GM19324 (cell line): Measurements from ENCODE around the gene ISOC2.
"Not testable (repeated sequence)": the region's sequence is repeated elsewhere in the genome, so short reads cannot be mapped to it uniquely, and the experiment has no call there.

Experiments
- ATAC-seq: cut with Tn5 transposase; IDR thresholded peaks from one replicate; pipeline ENCODE4 v1.9.1; 2021; ENCODE audit warnings: mild to moderate bottlenecking, moderate library complexity; ENCODE audit not compliant: unreplicated experiment, low FRiP score

The ISOC2 gene

DNA sequence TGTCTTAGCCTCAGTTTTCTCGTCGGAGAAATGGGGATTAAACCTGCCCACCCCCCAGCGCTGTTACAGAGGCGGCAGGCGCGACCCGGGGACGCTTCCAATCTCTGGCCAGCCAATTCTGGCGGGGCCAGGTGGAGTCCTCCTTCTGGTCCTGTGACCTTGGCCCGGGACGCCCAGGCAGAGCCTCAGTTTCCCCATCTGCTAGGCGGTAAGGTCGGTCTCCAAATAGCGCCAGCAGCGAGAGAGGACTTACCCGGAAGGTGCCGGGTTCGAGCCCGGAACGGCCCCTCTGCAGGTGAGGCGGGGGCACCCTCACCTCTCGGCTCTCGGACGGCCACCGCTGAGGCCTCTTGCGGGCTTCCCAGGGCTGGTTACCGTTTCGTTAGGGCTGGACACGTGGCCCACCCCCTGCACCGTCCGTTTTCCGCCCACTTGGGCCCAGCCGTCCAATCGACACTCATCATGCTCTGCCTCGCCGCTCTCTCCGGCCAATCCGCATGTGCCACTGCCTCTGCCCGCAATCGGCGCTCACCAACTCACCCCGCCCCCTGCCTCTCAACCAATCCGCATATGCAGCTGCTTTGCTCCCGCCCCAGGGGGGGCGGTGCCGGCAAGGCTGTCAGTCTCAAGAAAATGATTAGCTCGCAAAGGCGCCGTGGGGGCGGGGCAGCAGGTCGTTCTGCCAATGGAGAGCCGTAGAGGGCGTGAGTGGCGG is at the start of gene ISOC2:
ISOC2 (minus strand) TSS at position 384 of the 715 bp plus-strand sequence. CDS start 5,156 bp downstream, outside the sequence.
- ATAC-seq, result peak; percentile 95

GRCh38 chr19:55508120-55508519 is 46.7 kb upstream of the ISOC2 start:
- no peak for ATAC-seq

DNA sequence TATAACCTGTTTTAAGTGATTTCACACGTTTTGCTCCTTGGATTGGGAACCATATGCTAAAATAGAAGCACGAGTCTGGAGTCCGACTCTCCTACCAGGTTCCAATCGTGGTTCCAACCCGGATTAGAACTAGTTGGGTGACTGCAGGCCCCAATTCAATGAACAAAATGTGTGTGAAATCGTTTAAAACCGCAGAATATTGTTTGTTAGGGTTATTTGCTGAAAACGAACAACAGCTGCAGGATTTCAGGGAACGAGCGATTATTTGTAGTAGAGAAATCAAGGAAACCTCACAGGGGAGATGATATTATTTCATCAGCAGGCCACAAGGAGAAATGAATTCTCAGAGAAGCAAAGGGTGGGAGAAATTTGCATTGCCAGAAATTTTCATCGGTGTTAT is 43.5 kb upstream of the ISOC2 start:
- ATAC-seq, result no peak

DNA sequence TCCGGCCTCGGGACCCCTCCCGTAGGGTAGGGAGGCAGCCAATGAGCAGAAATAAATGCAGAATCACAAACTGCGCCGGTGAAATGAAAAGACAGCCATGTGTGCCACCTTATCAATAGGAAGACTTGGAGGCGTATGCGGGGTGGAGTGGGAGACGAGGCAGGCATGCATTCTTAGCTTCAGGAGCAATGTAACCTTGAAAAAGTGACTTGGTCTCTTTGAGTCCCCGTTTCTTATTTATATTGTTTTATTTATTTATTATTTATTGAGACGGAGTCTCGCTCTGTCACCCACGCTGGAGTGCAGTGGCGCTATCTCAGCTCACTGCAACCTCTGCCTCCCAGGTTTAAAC is 42.8 kb upstream of the ISOC2 start:
- no peak for ATAC-seq

GRCh38 chr19:55503502-55504251 is 42.2 kb upstream of the ISOC2 start:
- peak; percentile 95 for ATAC-seq

DNA sequence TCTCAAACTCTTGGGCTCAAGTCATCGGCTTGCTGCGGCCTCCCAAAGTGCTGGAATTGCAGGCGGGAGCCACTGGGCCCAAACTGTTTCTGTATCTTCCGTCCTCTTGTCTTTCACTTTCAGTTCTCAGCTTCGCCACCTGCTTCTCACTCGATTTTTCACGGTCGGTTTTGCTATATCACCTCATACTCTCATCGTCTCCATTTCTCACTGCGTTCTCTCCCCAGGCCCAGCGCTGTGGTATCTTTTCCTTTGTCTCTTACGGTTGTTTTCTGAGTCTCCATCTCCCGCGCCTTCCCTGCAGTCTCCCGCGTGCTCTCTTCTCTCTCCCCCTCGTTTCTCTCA is 41.7 kb upstream of the ISOC2 start:
- no peak for ATAC-seq

DNA sequence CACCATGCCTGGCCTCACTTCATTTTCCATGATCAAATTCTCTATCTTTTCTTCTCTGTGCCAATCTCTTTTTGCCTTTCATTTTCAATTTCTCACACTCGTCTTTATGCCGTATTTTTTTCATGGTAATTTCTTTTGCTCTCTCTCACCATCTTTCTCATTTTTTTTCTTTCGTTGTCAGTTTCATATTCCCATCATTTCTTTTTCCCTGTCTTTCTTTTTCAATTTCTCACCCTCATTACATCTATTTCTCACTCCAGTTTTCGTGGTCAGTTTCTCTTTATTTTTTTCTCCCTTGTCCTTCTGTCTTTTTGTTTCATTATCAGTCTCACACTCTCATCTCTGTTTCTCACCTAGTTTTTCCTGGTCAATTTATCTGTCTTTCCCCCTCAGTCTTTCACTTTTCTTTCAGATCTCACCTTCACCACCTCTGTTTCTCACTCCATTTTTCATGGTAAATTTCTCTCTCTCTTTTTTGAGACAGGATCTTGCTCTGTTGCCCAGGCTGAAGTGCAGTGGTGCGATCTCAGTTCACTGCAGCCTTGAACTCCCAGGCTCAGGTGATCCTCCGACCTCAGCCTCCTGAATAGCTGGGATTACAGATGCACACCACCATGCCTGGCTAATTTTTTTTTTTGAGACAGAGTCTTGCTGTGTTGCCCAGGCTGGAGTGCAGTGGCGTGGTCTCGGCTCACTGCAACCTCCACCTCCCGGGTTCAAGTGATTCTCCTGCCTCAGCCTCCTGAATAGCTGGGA is 40.9 kb upstream of the ISOC2 start:
- no peak for ATAC-seq

- no peak for ATAC-seq
These were observed 39.0 kb upstream of the ISOC2 start for GRCh38 chr19:55500368-55500952.

GRCh38 chr19:55498246-55498840 is 36.9 kb upstream of the ISOC2 start:
- ATAC-seq, result no peak

DNA sequence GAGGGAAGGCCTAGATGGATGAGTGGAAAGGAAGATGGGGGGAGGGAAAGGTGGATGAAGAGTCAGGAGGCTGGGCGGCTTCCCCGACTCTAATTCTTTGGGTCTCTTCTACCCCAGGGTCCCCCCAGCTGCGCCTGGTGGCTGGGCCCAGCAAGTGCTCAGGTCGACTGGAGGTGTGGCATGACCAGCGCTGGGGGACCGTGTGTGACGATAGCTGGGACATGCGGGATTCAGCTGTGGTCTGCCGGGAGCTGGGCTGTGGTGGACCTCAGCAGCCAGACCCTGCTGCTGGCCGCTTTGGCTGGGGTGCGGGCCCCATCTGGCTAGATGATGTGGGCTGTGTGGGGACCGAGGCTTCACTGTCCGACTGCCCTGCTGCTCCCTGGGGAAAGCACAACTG is 36.3 kb upstream of the ISOC2 start:
- ATAC-seq, result no peak

DNA sequence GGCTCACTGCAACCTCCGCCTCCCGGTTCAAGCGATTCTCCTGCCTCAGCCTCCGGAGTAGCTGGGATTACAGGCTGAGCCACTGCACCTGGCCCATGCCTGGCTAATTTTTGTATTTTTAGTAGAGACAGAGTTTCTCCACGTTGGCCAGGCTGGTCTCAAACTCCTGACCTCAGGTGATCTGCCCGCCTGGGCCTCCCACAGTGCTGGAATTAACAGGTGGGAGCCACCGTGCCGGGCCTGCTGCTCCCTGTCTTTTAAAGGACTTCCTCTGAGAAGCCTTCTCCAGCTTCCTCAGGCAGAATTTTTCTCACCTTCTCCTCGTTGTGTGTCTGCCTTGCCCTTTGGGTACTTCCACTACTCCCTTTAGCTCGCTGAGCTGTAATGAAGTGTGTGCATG is 35.4 kb upstream of the ISOC2 start:
- ATAC-seq, result not testable (repeated sequence)

DNA sequence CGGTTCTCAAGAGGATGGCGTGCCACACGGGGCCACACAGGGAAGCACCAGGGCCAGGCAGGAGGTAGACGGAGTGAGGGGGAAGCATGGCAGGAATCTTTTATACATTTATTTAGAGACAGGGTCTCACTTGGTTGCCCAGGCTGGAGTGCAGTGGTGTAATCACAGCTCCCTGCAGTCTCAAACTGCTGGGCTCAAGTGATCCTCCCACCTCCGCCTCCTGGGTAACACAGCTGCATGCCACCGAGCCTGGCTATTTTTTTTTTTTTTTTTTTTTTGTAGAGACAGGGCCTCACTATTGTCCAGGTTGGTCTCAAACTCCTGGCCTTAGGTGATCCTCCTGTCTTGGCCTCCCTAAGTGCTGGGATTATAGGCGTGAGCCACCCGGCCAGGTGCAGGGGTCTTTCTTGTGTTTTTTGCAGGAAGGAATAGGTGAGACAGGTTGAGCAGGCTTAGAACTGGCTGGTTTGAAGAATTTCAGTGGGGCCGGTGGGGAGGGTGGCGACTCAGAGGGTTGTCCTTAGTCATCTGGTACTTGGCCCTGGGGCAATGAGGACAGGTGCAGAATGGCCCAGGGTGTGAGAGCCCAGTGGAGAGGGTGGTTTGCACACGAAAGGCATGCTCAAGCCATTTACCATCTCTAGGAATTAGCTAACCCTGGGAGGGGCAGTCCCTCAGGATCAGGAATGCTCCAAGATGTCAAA is 34.4 kb upstream of the ISOC2 start:
- ATAC-seq, result no peak

DNA sequence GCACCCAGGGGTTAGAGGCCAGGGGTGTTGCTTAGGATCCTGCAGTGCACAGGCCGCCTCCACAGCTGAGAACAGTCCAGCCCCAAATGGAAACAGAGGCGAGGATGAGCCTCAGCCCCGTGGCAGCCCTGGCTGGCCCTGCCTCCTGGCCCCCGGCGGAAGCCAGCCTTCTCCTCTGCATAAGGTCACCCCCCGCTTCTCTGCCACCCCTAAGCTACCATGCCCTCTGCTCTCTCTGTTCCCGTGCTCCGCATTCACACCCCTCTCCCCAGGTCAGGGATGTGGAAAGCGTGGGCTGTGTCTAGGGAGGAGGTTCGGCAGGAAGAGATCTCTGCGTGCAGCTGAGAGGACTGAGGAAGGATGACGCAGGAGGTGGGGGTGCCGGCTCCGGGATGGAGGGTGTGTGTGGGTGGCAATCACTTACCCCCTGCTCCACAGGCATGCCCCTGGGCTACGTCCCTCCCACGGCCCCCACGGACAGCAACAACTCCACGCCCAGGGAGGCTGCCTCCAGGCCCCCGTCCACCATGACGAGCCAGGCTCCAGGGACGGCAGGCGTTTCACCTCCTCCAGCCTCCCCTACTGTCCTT is 32.8 kb upstream of the ISOC2 start:
- ATAC-seq, result no peak

DNA sequence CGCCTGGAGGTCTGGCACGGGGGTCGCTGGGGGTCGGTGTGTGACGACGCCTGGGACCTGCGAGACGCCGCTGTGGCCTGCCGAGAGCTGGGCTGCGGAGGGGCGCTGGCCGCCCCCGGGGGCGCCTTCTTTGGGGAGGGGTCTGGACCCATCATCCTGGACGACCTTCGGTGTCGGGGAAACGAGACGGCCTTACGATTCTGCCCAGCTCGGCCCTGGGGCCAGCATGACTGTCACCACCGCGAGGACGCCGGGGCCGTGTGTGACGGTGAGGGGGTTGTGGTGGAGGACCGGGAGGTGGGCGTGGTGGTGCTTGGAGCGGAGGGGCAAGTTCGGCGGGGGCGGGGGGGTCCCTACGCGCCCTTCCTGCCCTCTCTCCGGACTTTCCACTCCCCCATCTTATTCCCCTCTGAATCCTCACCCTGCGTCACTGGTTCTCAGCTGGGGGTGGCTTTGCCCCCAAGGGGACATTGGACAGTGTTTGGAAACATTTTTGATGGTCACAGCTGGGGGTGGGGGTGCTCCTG is 32.3 kb upstream of the ISOC2 start:
- no peak for ATAC-seq

DNA sequence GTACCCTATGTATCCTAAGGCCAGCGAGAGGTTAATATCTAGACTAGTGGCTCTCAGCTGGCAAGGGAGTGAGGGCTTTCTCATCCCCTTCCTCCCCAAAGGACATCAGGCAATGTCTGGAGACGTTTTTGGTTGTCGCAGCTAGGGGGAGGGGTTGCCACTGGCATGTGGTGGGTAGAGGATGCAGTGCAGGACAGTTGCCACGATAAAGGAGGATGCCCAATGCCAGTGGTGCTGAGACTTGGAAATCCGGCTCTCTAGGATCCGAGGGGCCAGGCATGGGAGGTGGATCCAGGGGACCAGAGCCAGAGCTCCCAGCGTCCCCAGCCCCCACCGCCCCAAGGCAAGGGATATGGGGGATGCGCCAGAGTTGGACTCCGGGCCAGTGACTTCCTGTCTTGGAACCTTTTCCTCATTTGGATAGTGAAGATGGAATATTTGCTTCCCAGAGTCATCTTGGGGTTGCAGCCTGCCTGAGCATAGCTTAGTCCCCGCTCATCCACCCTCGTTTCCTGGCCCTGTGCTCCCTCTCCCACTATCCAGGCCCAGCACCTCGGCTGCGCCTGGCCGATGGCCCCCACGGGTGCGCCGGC is 31.7 kb upstream of the ISOC2 start:
- ATAC-seq, result no peak

DNA sequence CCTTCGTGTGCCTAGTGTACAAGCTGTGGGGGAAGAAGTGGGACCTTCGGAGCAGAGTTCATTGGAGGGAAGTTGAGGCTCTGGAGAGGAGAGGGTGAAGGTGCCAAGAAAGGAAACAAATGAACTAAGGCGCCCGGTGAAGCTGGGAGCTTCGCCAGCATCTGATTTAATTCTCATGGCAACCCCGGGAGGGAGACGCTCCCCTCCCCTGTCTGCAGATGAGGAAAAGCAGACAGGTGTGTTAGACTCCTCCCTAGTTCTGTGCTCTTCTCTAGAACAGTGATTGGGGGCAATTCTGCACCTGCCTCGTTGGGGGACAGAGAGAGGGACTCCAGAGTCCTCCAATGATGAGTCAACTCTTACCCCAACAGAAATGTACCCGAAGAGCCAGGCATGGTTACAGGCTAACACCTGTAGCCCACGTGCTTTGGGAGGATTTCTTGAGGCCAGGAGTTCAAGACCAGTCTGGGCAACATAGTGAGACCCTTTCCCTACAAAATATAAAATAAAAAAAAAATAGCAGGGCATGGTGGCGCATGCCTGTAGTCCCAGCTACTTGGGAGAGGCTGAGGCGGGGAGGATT is 31.0 kb upstream of the ISOC2 start:
- ATAC-seq, result no peak

- no peak for ATAC-seq
These were observed 30.3 kb upstream of the ISOC2 start for GRCh38 chr19:55491546-55492360.
